ENCODE measurements around the gene WDR62.

DNA sequence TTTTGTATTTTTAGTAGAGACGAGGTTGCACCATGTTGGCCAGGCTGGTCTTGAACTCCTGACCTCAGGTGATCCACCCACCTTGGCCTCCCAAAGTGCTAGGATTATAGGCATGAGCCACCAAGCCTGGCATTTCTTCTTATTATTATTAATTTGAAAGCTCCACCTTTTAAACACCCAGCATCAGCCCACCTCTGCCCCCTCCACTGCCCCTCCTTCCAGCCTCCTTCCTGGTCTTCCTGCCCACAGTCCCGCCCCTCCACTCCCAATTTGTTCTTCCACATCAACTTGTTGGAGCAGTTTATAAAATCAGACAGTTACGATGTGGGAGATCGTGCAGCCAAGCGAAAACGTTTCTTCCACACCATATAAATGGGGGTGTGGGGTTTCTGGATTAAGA, 14.2 kb upstream of the WDR62 start:
- TF ChIP-seq, protein P1, sequence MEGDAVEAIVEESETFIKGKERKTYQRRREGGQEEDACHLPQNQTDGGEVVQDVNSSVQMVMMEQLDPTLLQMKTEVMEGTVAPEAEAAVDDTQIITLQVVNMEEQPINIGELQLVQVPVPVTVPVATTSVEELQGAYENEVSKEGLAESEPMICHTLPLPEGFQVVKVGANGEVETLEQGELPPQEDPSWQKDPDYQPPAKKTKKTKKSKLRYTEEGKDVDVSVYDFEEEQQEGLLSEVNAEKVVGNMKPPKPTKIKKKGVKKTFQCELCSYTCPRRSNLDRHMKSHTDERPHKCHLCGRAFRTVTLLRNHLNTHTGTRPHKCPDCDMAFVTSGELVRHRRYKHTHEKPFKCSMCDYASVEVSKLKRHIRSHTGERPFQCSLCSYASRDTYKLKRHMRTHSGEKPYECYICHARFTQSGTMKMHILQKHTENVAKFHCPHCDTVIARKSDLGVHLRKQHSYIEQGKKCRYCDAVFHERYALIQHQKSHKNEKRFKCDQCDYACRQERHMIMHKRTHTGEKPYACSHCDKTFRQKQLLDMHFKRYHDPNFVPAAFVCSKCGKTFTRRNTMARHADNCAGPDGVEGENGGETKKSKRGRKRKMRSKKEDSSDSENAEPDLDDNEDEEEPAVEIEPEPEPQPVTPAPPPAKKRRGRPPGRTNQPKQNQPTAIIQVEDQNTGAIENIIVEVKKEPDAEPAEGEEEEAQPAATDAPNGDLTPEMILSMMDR (IDR thresholded peaks at IDR 0.05), result no peak
- TF ChIP-seq POLR2A (IDR thresholded peaks at IDR 0.05), result no peak
